A204.1 (cell line): Measurements from ENCODE around the gene PPP1R9B.

ENCODE experiments used
- FAIRE-seq: peaks from 2 replicates; lab custom pipeline; 2012; peaks lifted over from hg19 to GRCh38; lab: Jason Lieb, UNC

The PPP1R9B gene

GRCh38 chr17:50105811-50106210, 44.7 kb downstream of the PPP1R9B start:
- no peak for FAIRE-seq

DNA sequence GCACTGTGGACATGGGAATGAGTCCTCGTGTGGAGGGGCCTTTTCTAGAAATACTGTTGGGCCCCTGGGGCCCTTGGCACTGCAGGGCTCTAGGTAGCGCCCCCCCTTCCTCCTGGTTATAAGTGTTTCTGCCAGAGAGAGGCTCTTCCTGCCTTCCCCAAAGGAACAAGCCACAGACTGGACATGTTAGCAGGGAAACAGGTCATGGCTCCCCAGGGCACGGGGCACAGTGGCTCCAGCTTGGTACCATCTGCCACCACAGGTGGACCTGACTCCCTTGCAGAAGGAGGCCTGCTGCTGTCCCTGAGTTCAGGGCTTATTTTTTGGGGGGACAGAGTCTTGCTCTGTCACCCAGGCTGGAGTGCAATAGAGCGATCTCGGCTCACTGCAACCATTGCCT, 46.5 kb downstream of the PPP1R9B start:
- FAIRE-seq, result no peak

DNA sequence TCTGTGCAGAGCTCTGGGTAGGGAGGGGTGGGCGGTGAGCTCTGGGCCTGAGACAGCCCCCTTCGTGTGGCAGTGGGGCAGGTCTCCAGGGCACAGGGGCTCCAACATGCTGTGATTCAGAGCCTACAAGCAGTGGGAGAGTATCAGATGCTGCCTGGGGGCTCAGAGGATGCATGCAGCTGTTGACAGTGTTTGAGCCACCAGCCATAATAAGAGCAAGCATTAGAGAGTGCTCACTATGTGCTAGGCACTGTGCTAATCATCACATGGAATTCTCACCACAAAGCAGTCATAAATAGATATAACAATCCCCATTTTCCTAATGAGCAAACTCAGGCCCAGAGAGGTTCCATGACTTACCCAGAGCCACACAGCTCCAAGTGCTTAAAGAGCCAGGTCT, 47.2 kb downstream of the PPP1R9B start:
- no peak for FAIRE-seq

GRCh38 chr17:50102164-50102991, 48.1 kb downstream of the PPP1R9B start:
- no peak for FAIRE-seq

DNA sequence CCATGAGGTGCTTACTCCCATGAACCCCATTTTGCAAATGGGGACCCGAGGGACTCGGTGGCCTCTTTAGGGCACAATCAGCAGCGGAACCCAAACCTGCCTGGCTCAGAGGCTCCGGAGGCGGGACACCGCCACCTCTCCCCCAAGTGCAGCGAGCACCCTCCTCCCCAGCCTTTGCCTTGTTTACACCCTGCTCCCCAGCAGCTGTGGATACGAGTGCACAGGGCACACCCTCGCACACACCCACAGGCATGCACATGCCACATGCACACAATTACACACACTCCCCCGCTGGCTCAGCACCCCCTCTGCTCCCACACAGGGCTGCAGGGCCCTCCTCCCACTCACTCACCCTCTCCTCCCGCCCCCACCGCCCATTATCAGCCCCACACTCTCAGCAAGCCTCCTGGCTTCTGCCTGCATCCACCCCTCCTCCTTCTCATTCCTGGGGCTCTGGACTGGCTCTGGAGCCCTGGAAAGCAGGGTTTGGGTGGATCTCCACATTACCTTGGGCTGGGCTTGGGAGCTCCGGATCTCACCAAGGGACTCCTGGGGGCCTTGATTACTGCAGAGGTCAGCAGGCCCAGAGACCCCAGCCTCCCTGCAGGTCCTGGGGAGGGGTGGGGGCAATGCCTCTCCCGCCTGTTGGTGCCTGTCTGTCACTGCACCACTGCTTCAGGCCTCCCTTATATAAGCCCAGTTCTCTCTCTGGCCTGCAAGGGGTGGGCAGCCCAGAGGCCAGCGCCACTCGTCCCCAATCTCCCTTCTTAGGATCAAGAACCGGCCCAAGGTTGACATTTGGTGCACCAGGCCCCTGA, 48.9 kb downstream of the PPP1R9B start:
- FAIRE-seq, result no peak

GRCh38 chr17:50100921-50101345, 49.5 kb downstream of the PPP1R9B start:
- no peak for FAIRE-seq

DNA sequence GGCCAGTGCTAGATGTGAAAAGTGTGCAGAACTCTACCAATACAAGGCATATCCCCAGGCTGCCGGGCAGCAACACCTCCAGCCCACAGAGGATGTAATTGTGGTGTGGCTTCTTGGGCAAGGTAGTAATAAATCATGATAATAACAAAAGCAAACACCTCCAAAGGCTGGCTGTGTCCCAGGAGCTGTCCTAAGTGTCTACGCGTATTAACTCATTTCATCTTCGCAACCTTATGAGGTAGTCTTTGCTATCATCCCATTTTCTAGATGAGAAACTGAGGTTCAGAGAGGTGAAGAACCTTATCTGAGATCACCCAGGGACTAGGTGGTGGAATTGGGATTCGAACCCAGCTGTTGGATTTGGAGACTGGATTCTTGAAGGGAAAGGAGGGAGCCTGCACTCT, 50.0 kb downstream of the PPP1R9B start:
- no peak for FAIRE-seq

- FAIRE-seq, result no peak
These were observed 51.5 kb downstream of the PPP1R9B start for GRCh38 chr17:50099003-50099402.

DNA sequence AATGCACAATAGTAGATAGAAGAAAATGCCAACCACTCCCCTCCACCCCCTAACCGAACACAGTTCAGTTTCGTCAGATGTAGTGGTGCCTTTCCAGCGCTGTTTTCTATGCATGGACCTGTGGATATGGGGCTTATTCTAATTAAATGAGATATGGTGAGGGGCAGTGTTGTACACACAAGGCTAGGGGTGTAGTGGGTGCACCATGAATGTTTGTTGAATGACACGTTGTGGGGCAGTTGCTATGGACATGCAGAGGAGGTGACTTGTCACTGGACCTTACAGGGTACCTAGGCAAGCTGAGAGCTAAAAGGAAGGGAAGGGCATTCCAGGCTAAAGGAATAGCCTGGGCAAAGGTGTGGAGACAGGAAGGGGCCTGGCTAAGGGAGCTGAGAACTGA, 51.9 kb downstream of the PPP1R9B start:
- FAIRE-seq, result no peak

- no peak for FAIRE-seq
These were observed 52.6 kb downstream of the PPP1R9B start for GRCh38 chr17:50097926-50098325.

GRCh38 chr17:50097455-50097854, 53.0 kb downstream of the PPP1R9B start:
- no peak for FAIRE-seq

DNA sequence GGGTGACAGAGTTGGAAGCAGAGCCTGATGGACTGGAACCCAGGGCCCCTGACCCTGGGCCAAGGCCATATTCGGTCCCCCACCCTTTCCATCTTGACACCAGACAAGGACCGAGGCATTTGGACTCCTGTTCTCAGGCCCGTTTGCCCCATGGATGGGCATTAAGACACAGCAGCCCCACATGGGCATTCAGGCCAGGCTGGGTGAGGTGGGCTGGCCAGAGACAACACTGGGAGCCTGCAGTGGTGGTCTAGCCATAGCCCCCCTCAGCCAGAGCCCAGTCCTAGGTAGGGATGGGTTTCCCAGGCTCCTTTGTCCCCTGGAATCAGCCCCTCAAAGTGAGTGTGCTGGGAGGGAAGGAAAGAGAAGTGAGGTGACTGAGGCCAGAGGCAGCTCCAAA, 53.7 kb downstream of the PPP1R9B start:
- no peak for FAIRE-seq

DNA sequence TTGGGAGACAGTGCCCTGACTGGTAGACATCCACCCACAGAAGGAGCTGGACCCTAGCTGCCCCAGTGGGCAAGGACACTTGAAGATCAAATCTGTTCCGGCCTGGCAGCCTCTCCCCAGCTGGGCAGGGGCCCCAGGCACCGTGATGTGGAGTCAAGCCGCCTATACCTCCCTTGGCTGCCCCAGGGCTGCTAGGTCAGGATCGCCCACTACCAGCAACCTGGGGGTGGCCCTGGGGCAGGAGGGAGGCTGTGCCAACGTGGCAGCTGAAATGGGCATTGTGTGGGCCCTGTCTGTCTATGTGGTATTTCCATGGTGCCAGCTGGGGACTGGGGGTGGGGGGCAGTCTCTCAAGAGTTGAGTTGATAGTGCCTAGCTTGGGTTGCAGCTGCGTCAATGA, 54.4 kb downstream of the PPP1R9B start:
- FAIRE-seq, result no peak

GRCh38 chr17:50095626-50096037, 54.8 kb downstream of the PPP1R9B start:
- FAIRE-seq, result no peak

GRCh38 chr17:50094753-50095619, 55.5 kb downstream of the PPP1R9B start, which contains the start of gene PDK2:
Gene PDK2 (plus strand): TSS chr17:50095351. CDS start chr17:50095436, 85 bp downstream.
- FAIRE-seq, result peak; percentile 86

DNA sequence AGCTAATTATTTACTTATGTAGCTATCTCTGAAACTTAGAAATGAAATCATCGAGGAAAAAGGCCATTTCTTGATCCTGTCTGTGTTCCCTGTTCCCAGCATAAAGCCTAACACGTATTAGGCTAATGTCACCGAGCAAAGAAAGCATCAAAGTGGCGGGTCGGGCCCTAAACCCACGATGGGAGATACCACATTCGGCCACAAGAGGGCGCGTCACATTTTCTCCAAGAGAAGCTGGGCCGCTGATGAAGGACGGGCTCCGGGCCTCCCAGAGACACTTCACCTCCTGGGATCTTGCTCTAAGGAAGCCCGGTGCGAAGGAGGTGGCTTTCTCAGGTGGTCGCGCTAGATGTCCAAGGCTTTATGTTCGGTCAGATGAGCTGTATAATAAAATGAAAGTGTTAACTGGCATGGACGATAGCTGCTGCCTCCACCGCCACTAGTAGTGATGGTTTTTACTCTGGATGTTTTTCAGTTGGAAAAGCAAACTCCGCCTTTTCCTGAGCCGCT, 56.2 kb downstream of the PPP1R9B start:
- FAIRE-seq, result peak; percentile 71

GRCh38 chr17:50093807-50094206, 56.7 kb downstream of the PPP1R9B start:
- FAIRE-seq, result no peak

- no peak for FAIRE-seq
These were observed 57.2 kb downstream of the PPP1R9B start for GRCh38 chr17:50093246-50093645.

- no peak for FAIRE-seq
These were observed 58.6 kb downstream of the PPP1R9B start for GRCh38 chr17:50091918-50092285.

DNA sequence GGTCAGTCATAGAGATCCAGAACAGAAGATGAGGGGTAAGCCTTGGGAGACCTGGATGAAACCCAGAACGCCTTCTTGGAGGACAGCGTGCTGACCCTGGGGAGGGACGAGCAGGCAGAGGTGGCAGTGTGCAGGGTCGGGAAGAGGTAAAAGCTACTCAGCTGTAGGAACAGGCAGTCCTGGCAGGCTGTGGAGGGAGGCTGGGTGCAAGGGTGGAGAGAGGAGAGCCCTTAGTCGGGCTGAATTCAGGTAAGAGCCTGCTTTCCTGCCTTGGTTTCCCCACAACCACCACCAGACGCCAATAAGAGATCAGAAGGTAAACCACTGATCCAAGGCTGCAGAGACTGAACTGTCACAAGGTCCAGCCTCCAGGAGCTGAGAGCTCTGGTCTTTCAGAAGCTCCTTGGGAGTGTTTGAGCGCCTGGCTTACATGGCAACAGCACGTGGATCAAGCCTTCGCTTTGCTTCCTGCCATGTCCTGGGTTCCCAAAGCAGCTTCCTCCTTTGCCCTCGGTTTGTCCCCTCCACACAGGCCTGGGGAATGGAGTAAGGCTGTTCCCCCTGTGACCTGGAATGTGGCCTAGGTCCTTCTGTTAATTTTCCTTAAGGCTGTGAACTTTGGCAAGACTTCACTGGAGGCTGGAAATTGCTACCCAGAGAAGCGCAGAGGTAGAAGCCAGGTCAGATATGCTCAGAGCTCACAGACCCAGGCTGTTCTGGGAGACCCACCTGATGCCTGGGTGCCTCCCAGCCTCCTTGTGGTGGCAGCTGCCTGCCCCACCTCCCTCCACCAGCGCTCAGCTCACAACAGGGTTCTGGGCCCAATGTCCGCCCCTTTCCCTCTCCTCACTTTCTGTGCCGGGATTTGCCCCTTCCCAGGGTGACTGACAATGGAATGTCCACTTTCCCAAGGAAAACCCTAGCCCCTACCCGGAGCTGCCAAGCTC, 59.2 kb downstream of the PPP1R9B start:
- FAIRE-seq, result no peak

DNA sequence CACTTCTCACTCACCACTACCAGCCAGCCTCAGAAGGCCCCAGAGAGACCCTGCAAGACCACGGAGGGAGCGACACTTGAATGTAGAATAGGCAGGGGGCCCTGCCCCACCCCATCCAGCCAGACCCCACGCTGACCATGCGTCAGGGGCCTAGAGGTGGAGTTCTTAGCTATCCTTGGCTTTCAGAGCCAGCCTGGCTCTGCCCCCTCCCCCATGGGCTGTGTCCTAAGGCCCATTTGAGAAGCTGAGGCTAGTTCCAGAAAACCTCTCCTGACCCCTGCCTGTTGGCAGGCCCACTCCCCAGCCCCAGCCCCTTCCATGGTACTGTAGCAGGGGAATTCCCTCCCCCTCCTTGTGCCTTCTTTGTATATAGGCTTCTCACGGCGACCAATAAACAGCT, 60.4 kb downstream of the PPP1R9B start:
- FAIRE-seq, result no peak
